Right forelimb (tissue), 1 donor: Measurements from ENCODE around the gene ZNF513.

Experiments
- DNase-seq: peaks from one replicate; pipeline ENCODE4 v3.0.0-alpha.2; 2018

Gene ZNF513

DNA sequence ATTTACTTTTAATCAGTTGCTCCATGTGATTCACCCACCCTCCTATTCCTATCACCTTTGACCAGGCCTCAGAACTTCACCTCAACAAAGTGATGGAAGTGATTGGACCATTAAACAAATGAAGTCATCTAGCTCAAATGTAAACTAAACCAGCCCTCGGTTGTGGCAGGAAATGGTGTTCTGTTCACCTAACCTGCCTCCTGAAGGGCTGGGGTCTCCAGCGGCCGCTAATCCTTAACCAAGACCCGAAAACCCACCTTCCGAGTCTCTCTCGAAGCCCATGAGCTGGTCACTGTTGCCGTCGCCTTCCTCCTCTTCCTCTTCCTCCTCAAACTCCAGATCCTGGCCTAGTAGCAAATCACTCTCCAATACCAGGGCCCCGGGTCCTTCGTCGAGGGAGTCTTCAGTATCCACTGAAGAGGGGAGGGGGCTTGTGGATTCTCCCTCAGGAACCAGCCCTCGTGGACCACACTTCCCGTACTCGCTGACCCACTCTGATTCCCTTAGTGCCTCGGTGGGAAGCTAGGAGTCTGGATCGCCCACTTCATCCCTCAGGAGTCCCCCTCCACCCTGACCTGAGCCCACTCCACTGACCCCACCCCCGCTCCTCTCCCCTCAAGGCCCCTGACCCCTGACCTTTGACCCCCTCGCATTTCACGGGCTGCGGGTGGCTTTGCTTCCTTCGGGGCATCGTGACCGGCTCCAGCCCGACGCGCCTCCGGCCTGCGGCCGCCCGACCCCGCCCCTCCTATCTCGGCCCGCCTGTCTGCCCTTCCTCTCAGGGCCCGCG, 503 bp downstream of the ZNF513 start:
- DNase-seq, result peak; percentile 55

DNA sequence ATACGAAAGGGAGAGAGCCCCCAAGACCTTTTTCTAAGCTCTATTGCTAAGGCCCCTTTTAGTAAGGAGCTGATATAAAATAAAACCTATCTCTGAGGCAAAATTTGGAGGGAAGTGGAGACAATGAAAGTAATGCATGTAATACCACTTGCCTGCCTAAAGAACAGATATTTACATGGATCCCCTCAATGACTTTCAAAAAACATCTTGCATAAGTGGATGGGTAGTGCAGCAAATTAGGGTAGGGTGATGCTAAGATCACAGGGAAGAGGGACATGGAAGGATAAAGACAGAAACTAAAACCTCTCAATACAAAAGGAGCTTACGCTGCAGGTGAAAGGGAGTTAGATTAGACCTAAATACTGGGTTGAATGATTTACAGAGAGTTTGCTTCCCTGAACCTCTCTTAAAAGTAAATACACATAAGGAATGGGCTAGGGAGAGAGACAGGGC, 1.1 kb downstream of the ZNF513 start:
- DNase-seq, result no peak

DNA sequence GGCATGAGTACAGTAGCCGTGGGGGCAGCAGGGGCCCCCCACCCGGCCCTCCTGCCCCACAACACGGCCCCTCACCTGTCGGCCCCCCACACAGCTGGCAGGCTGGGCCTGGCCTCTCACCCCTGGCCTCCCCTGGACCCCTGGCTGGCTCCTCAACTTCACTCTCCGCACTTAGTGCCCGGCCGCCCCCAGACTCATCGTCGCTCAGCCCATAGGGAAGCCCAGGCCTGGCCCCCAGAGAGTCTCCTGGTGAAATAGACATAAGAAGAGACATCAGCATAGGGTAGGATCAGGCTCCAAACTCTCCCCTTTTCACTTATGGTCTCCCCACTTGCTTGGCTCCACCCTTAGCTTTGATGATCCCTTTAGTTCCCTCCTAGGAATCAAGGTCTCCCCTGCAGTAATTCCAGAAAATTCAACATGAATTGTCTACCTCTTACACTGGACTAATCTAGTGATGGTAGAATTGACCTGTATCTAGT, 1.7 kb downstream of the ZNF513 start:
- no peak for DNase-seq

DNA sequence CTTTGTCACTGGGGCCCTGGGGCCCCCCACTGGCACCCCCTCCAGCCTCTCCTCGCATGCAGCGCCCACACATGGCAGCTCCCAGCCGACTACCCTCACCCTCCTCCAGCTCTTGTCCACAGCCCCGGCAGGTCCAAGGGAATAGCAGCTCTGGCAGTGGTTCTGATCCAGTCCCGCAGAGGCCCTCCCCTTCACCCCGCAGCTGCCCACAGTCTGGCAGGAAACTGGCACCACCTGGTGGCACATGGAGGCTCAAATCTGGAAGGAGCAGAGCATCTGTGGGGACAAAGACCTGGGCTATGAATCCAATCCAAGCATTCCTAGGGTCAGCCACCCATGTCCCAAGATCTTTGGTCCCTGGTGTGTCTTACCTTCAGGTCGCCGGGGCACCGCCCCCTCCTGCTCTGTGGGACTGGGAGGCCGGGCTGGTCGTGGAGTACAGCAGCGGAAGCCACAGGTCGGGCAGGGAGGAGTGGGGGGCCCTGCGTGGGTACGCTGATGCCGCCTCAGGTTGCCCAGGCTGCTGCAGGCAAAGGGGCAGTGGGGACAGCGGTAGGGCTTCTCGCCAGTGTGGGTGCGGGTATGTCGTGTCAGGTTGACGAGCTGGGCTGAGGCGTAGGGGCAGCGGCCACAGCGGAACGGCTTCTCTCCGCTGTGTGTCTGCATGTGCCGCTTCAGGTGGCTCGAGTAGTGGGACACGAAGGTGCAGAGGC, 2.3 kb downstream of the ZNF513 start:
- DNase-seq, result no peak

DNA sequence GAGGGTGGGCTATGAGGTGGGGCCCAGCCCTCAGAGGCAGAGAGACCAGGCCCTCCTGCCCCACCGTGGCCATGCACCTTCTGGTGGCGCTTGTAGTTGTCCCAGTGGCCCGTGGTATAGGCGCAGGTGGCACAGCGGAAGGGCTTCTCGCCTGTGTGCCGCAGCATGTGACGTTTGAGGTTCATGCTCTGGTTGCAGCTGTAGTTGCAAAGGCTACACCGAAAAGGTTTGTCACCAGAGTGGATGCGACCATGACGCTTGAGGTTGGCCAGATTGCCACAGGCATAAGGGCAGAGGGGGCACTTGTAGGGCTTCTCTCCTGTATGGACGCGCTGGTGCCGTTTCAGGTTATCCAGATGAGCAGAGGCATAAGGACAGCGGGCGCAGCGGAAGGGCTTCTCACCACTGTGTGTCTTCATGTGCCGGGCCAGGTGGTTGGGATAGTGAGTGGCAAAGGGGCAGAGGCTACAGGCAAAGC, 2.9 kb downstream of the ZNF513 start:
- no peak for DNase-seq

DNA sequence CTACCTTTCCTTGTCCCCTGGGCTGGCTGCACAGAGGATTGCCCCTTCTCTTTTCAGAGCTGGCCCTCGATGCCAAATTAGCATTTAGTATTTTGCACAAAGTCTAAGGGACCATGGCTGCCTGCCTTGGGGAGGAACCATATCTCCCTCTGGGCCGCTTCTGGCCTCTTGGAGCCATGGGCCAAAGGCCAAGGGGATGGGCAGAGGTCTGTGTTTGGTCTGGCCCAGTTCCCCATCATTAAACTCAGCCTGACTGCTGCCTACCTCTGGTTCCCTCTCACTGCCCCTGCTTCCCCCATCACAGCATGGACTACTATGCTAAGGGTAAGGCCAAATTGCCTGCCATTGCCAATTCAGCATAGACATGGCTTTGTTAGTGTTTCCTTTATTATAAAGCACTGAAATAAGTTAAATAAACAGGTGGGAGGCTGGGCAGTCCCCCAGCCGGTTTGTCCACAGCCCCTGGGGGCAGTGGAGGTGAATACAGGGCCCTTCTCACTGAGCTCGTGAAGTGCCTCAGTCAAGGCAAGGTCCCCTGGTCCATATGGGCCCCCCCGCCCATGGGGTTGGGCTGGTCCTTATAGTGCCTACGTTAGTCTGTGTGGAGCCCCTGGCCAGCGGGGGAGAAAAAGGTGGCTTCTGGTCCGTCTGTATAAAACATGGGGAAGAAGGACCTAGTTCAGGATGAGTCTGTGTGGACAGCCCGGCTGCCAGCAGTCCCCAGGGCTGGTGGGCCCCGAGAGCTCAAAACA, 3.5 kb downstream of the ZNF513 start:
- DNase-seq, result no peak

DNA sequence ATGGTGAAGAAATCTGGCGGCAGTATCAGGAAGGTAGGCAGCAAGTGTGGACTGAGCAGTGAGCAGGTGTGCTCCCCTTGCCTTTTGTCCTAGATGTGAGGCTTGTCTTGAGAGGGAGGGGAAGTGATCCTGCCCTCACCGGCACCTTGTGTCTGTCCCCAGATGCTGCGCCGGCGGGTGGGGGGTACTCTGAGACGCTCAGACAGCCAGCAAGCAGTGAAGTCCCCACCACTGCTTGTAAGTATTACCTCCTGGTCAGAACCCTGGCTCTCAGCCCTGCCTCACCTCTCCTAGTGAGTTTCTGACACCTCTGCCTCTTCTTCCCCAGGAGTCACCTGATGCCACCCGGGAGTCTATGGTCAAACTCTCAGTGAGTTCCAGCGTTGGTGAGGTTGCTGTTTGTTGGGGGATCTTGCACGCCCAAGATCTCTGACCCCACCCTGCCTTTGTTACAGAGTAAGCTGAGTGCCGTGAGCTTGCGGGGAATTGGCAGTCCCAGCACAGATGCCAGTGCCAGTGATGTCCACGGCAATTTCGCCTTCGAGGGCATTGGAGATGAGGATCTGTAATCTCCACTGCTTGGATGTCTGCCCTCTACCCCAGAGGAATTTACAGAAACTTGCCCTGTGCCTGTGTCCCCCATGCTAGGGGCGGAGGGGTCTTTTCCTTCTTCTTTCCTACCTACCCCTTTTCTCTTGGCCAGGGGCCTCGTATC, 4.2 kb downstream of the ZNF513 start:
- DNase-seq, result no peak

DNA sequence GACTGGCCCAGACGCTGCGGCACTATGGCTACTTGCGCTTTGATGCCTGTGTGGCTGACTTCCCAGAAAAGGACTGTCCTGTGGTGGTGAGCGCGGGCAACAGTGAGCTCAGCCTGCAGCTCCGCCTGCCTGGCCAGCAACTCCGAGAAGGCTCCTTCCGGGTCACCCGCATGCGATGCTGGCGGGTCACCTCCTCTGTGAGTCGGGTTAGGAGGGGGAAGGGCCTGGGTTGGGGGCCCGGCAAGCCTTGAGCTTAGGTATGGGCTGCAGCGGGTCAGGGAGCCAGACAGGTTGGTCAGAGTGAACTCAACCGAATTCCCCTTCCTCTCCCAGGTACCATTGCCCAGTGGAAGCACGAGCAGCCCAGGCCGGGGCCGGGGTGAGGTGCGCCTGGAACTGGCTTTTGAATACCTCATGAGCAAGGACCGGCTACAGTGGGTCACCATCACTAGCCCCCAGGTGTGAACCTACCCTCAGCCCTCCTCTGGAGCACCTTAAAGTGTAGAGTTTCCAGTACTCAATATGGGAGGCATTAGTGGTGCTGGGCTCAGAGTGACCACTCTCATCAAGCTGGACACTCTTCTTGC, 4.9 kb downstream of the ZNF513 start:
- no peak for DNase-seq

DNA sequence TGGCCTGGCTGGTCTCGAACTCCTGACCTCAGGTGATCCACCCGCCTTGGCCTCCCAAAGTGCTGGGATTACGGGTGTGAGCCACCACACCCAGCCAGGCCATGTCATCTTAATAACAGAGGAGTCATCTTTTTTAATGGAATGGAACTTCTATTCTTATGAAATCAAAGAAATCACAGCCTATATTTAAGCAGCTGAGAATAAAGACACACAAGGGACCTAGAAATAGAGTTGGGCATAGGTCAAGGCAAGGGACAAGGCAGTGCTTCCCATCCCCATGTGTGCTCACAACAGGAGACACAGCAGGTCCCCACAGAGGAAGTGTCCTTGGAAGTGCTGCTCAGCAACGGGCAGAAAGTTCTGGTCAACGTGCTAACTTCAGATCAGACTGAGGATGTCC, 7.0 kb downstream of the ZNF513 start:
- DNase-seq, result no peak

DNA sequence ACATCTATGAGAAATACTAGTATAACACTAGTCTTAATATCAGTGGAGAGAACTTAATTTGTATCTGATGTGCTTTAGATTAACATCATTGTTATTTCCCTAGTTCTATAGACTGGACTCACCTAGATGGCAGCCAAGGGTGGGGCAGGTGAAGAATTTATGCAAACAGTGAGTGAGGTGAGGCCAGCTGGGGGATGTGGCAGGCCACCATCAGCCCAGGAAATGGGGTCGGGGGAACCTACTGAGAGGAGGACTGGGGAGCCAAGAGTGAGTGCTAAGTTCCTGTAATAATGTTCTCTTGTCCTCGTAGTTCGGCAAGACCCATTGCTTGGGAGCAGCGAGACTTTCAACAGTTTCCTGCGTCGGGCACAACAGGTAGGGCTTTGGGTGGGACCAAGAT, 7.6 kb downstream of the ZNF513 start:
- no peak for DNase-seq

DNA sequence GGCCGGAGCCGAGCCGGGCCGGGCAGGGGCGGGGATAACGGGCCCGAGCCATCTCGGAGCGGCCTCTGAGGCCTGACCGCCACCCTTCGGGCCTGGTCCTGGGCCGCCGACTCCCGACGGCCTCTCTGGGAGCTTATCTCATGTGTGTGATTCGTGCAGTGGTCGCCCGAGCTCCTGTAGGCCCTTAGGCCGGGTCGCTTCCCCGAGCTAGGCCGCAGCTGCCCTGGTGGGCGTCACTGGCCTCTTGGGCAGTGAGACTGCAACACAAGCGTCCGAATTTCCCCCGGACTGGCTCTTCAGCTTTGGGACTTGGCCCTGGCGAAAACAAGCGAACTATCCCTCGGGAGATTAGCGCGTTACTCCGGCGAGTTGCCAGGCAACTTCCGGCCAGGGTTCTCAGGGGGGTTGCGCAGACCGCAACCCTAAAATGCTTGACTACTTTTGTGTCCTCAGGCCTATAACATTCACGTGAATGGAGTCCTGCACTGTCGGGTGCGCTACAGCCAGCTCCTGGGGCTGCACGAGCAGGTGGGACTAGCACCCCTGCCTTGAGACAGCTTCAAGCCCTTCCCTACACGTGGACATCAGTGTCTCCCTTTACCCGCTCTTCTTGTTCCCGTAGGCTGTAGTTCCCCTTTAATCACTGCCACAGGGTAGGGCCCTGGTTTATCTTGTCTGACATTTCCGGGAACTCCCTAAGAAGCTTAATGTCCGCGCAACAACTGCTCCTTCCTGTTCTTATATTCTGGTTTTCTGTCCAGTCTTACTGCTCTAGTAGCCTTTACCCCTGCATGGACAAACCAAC, 9.5 kb downstream of the ZNF513 start:
- DNase-seq, result no peak

DNA sequence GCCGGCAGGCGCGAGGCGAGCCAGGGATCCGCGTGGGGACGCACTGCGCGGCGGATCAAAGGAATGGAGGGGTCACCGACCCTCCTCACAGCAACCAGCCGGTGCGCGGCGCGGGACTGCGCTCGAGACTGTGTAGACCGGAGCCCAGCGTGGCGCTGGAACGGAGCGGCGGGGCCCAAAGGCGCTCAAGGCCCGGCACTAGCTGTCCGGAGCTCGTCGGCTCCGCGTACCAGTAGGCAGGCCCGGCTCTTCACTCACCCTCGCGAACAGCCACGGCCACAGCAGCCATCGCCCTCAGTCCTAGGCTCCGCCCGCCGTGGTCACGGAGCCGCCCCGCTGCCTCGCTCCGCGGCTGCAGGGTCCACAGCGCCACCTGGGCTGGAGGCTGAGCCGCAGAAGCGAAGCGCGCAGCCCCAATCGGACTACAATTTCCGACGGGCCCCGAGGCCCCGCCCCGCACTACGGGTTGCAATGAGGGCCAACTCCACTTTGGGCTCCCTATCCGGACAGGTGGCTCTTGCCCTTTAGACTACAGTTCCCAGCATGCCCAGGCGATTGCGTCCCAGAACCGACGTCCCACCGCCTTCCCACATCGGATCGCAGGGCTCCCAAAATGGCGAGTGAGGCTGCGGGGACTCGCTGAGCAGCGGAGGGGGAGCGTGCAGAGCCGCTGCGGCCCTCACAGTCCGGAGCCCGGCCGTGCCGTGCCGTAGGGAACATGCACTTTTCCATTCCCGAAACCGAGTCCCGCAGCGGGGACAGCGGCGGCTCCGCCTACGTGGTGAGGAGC, 10.3 kb downstream of the ZNF513 start, which contains the start of the genes EIF2B4 and SNX17:
EIF2B4 (minus strand) TSS at position 313 of the 790 bp plus-strand sequence; CDS start at position 289, 24 bp downstream.
SNX17 (plus strand) TSS at position 591 of the 790 bp plus-strand sequence; CDS start at position 719, 128 bp downstream.
- DNase-seq, result peak; percentile 100

DNA sequence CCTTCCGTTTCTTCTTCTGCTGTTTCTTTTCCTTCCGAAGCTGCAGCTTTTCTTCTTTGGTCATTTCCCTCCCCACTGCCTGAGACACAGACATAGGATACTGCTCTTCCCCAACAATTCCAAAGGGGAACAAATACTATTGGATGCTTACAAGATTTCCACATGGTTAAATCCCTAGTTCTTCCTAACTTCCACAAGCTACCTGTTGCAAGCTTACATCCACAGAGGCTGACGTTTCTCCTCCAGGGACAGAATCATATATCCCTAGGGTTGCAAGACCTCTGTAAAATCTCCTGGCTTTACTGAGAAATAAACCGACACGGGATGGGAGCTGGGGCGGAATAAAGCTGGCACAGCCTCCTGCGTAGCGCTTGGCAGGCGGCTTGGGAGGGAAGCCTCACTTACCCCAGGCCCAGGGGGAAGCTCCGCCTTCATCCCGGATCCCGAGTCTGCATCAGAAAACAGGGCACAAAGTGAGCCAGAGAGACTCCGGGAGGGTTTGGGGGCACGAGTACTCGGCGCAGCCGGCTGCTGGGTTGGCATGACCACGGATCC, 11.0 kb downstream of the ZNF513 start:
- DNase-seq, result no peak

DNA sequence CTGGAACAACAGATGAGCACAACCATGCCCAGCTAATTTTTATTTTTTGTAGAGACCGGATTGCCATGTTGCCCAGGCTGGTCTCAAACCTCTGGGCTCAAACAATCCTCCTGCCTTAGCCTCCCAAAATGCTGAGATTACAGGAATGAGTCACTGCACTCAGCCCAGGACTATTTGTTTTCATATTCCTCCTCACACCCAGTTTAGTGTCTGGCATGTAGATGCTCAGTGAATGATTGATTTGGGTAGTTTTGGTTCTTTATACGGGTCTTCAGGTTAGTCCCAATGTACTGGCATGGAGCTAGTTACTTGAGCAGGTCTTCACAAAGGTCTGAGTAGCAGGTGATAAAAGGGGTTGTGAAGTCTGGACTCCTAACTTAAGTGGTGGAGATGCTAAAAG, 16.6 kb downstream of the ZNF513 start:
- DNase-seq, result no peak

DNA sequence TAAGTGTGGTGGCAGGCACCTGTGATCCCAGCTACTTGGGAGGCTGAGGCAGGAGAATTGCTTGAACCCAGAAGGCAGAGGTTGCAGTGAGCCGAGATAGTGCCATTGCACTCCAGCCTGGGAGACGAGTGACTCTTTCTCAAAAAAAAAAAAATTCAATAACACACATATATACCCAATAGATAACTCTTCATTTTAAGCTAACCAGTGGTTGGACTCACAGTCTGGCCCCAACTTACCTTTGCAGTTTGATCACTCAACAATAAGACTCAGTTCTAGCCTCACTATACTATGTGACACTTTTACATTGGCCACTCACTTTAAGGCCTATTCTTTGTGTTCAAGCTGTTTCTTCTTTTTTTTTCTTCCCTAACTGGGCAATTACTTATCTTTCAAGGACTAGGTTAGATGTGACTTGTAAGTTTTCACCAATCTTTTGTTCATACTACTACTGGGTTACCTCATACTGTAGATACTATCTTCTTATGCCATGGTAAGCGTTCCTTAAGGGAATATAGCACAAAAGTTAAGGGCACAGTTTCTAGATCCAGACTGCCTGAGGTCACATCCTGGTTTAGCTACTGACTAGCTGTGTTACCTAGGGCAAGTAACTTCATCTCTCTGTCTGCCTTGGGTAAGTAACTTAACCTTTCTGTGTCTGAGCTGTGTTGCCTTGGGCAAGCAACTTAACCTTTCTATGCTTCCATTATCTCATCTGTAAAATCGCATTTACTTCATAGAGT, 17.7 kb downstream of the ZNF513 start:
- no peak for DNase-seq

DNA sequence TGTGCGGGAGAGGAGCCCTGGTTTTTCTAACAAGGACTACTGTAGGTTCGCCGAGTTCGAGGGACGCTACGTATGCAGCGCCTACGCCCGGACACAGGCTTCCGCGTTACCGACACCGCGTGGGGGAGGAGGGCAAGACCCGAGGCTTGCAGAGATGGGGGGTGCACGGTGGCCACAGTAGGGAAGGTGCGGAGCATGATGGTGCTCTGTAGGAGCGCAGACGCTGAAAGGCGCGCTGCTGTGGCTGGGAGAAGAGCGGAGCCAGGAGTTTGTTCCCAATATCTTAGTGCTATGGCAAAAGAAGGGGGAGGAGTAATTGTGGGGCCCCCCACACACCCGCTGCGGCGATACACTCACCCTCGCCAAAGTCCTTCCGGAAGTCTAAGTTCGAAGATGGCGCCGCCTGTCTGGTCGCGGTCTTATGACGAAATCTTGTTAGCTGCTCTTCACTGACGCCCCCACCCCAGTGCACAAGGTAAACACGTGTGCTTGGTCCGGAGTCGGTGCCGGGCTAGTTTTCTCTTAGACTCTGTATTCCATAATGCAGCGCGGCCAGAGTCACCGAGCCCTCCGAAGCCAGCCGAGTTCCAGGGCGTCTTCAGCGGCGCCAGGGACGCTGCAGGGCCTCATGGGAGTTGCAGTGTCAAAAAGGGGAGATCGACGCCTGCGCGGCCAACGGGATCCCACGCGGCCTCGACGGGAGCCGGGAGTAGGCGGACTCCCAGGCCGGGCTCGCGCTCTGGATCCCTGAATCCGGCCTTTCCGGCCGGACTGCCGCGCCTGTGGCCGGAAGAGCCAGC, 24.0 kb downstream of the ZNF513 start, which contains the start of gene GTF3C2:
GTF3C2 (minus strand) TSS at position 383 of the 800 bp plus-strand sequence. CDS start 13,210 bp downstream, outside the sequence.
- DNase-seq, result peak; percentile 95

DNA sequence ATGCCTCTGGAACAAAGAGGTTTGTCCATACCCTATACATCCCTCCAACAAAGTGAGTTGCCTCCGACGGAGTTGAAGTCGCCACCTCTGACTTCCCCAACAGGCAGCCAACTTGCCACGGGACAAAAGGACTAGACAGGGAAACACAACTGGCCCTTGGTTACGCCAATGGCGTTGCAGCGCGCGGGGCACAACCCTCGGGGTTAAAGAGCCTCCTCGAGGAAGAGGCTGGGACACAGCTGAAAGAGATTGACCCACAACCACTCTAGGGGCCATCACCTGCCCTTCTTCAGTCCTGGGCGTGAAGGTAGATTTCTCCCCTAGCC, 24.5 kb downstream of the ZNF513 start:
- DNase-seq, result no peak

DNA sequence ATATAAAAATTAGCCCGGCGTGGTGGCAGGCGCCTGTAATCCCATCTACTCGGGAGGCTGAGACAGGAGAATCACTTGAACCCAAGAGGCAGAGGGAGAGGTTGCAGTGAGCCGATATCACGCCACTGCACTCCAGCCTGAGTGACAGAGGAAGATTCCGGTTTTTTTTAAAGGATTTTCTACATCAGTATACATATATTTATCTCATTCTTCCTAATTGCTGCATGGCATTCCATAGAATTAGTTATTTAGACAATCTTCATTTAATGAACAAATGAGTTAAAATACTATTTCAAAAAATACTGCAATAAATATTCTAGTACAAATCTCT, 26.0 kb downstream of the ZNF513 start:
- no peak for DNase-seq
